ENCODE measurements around the gene PTGDS.

PTGDS gene

GRCh38 chr9:137021568-137021978 lies 44.3 kb downstream of the PTGDS start:
- Histone ChIP-seq H4K12ac (ENCODE audit: low read depth, low read length) (no peak overlapping the region), H3K79me1 (ENCODE audit: low read length) (no peaks in the 10 kb centered on the region), H3K4me3 (ENCODE audit: low read depth, low read length) (no peak overlapping the region), H3K36me3 (ENCODE audit: control insufficient read depth in 1 of 2, insufficient read depth in 2 of 2, low read length in 2 of 2) (no peaks in the 10 kb centered on the region), H4K8ac (ENCODE audit: low read depth, low read length) (no peak overlapping the region), H3K23ac (ENCODE audit: low read length) (no peak overlapping the region), H2BK12ac (ENCODE audit: low read length) (no peak overlapping the region), H3K27me3 (ENCODE audit: insufficient read depth, low read length) (no peaks in the 10 kb centered on the region), H4K91ac (ENCODE audit: low read depth, low read length) (no peak overlapping the region), H2BK120ac (ENCODE audit: insufficient read depth, low read length, poor library complexity) (no peak overlapping the region), H3K4me1 (ENCODE audit: control insufficient read depth in 1 of 2, insufficient read depth in 2 of 2, low read length in 2 of 2) (no peaks in the 10 kb centered on the region), H3K9ac (ENCODE audit: low read length) (no peak overlapping the region), H2AK5ac (ENCODE audit: low read length) (no peak overlapping the region), H3K27ac (ENCODE audit: low read depth, low read length) (no peak overlapping the region), H3K9me3 (ENCODE audit: insufficient read depth, low read depth, low read length) (peaks cover 10% of the 10 kb centered on the region), H3K4ac (ENCODE audit: low read depth, low read length) (no peak overlapping the region), H2BK5ac (ENCODE audit: low read depth, low read length, poor library complexity) (no peak overlapping the region), H3K4me2 (ENCODE audit: low read length) (no peak overlapping the region), H2AFZ (ENCODE audit: insufficient read depth, low read length, poor library complexity) (no peak overlapping the region), H3K79me2 (ENCODE audit: control insufficient read depth, insufficient read depth, low read length, poor library complexity) (no peaks in the 10 kb centered on the region), H3K18ac (ENCODE audit: low read length) (no peak overlapping the region), H3K14ac (ENCODE audit: low read length) (no peak overlapping the region)
- DNase-seq, result no peak
- no CpG with 5 or more reads among the region's 6 CpGs for WGBS (ENCODE audit: extremely low coverage, insufficient coverage, insufficient read length)

- no peak overlapping the region for H2AK5ac ChIP-seq (ENCODE audit: low read length)
Observed at GRCh38 chr9:137021979-137022661, 44.8 kb downstream of the PTGDS start.

GRCh38 chr9:137022662-137023008 lies 45.3 kb downstream of the PTGDS start:
- Histone ChIP-seq H3K27ac (ENCODE audit: low read depth, low read length) (no peak overlapping the region), H3K23ac (ENCODE audit: low read length) (no peak overlapping the region), H4K91ac (ENCODE audit: low read depth, low read length) (no peak overlapping the region), H2BK5ac (ENCODE audit: low read depth, low read length, poor library complexity) (no peak overlapping the region), H4K8ac (ENCODE audit: low read depth, low read length) (no peak overlapping the region), H3K79me1 (ENCODE audit: low read length) (no peaks in the 10 kb centered on the region), H2AK5ac (ENCODE audit: low read length) (no peak overlapping the region), H3K4me1 (ENCODE audit: control insufficient read depth in 1 of 2, insufficient read depth in 2 of 2, low read length in 2 of 2) (peaks cover 0 to 2% of the 10 kb centered on the region in 2 experiments), H3K4me2 (ENCODE audit: low read length) (no peak overlapping the region), H3K36me3 (ENCODE audit: control insufficient read depth in 1 of 2, insufficient read depth in 2 of 2, low read length in 2 of 2) (no peaks in the 10 kb centered on the region), H3K9me3 (ENCODE audit: insufficient read depth, low read depth, low read length) (peaks cover 7% of the 10 kb centered on the region), H3K27me3 (ENCODE audit: insufficient read depth, low read length) (peaks cover 8% of the 10 kb centered on the region), H3K4me3 (ENCODE audit: low read depth, low read length) (no peak overlapping the region), H3K79me2 (ENCODE audit: control insufficient read depth, insufficient read depth, low read length, poor library complexity) (no peaks in the 10 kb centered on the region), H2AFZ (ENCODE audit: insufficient read depth, low read length, poor library complexity) (no peak overlapping the region), H2BK120ac (ENCODE audit: insufficient read depth, low read length, poor library complexity) (no peak overlapping the region), H4K12ac (ENCODE audit: low read depth, low read length) (no peak overlapping the region), H2BK12ac (ENCODE audit: low read length) (no peak overlapping the region), H3K18ac (ENCODE audit: low read length) (no peak overlapping the region), H3K4ac (ENCODE audit: low read depth, low read length) (no peak overlapping the region), H3K14ac (ENCODE audit: low read length) (no peak overlapping the region), H3K9ac (ENCODE audit: low read length) (no peak overlapping the region)
- no peak for DNase-seq
- no CpG with 5 or more reads among the region's 23 CpGs for WGBS (ENCODE audit: extremely low coverage, insufficient coverage, insufficient read length)

More at GRCh38 chr9:137021979-137022661, 44.8 kb downstream of the PTGDS start:
- no peaks in the 10 kb centered on the region for H3K36me3 ChIP-seq (ENCODE audit: control insufficient read depth in 1 of 2, insufficient read depth in 2 of 2, low read length in 2 of 2)
- no peak overlapping the region for H2AFZ ChIP-seq (ENCODE audit: insufficient read depth, low read length, poor library complexity)
- no peak overlapping the region for H3K4me2 ChIP-seq (ENCODE audit: low read length)
- H4K8ac ChIP-seq (ENCODE audit: low read depth, low read length), result no peak overlapping the region
- H3K79me1 ChIP-seq (ENCODE audit: low read length), result no peaks in the 10 kb centered on the region
- no peak overlapping the region for H3K4ac ChIP-seq (ENCODE audit: low read depth, low read length)
- no peak overlapping the region for H3K18ac ChIP-seq (ENCODE audit: low read length)
- H3K9ac ChIP-seq (ENCODE audit: low read length), result no peak overlapping the region
- H2BK12ac ChIP-seq (ENCODE audit: low read length), result no peak overlapping the region
- no peak overlapping the region for H2BK120ac ChIP-seq (ENCODE audit: insufficient read depth, low read length, poor library complexity)
- no peak overlapping the region for H3K14ac ChIP-seq (ENCODE audit: low read length)
- no peak overlapping the region for H3K27ac ChIP-seq (ENCODE audit: low read depth, low read length)
- no peak overlapping the region for H4K91ac ChIP-seq (ENCODE audit: low read depth, low read length)
- H4K12ac ChIP-seq (ENCODE audit: low read depth, low read length), result no peak overlapping the region
- peak; percentile 83 to 86 for DNase-seq
- H3K79me2 ChIP-seq (ENCODE audit: control insufficient read depth, insufficient read depth, low read length, poor library complexity), result no peaks in the 10 kb centered on the region
- no peak overlapping the region for H3K23ac ChIP-seq (ENCODE audit: low read length)
- H3K9me3 ChIP-seq (ENCODE audit: insufficient read depth, low read depth, low read length), result peaks cover 6% of the 10 kb centered on the region
- no CpG with 5 or more reads among the region's 30 CpGs for WGBS (ENCODE audit: extremely low coverage, insufficient coverage, insufficient read length)
- no peak overlapping the region for H2BK5ac ChIP-seq (ENCODE audit: low read depth, low read length, poor library complexity)
- peak overlapping the region; percentile 2 for H3K4me3 ChIP-seq (ENCODE audit: low read depth, low read length)
- H3K4me1 ChIP-seq (ENCODE audit: control insufficient read depth in 1 of 2, insufficient read depth in 2 of 2, low read length in 2 of 2), result no peaks in the 10 kb centered on the region
- H3K27me3 ChIP-seq (ENCODE audit: insufficient read depth, low read length), result peaks cover 4% of the 10 kb centered on the region

GRCh38 chr9:137023157-137023556 lies 45.9 kb downstream of the PTGDS start:
- Histone ChIP-seq H3K14ac (ENCODE audit: low read length) (no peak overlapping the region), H2AK5ac (ENCODE audit: low read length) (no peak overlapping the region), H4K12ac (ENCODE audit: low read depth, low read length) (no peak overlapping the region), H3K4me3 (ENCODE audit: low read depth, low read length) (no peak overlapping the region), H2AFZ (ENCODE audit: insufficient read depth, low read length, poor library complexity) (no peak overlapping the region), H2BK120ac (ENCODE audit: insufficient read depth, low read length, poor library complexity) (no peak overlapping the region), H3K27me3 (ENCODE audit: insufficient read depth, low read length) (peaks cover 9% of the 10 kb centered on the region), H3K9me3 (ENCODE audit: insufficient read depth, low read depth, low read length) (peaks cover 7% of the 10 kb centered on the region), H3K4me2 (ENCODE audit: low read length) (no peak overlapping the region), H3K27ac (ENCODE audit: low read depth, low read length) (no peak overlapping the region), H3K18ac (ENCODE audit: low read length) (no peak overlapping the region), H2BK5ac (ENCODE audit: low read depth, low read length, poor library complexity) (no peak overlapping the region), H3K9ac (ENCODE audit: low read length) (no peak overlapping the region), H2BK12ac (ENCODE audit: low read length) (no peak overlapping the region), H4K8ac (ENCODE audit: low read depth, low read length) (no peak overlapping the region), H3K23ac (ENCODE audit: low read length) (no peak overlapping the region), H3K36me3 (ENCODE audit: control insufficient read depth in 1 of 2, insufficient read depth in 2 of 2, low read length in 2 of 2) (no peaks in the 10 kb centered on the region), H3K79me2 (ENCODE audit: control insufficient read depth, insufficient read depth, low read length, poor library complexity) (no peaks in the 10 kb centered on the region), H3K79me1 (ENCODE audit: low read length) (no peaks in the 10 kb centered on the region), H3K4me1 (ENCODE audit: control insufficient read depth in 1 of 2, insufficient read depth in 2 of 2, low read length in 2 of 2) (peaks cover 0 to 2% of the 10 kb centered on the region in 2 experiments), H4K91ac (ENCODE audit: low read depth, low read length) (no peak overlapping the region), H3K4ac (ENCODE audit: low read depth, low read length) (no peak overlapping the region)
- WGBS (ENCODE audit: extremely low coverage, insufficient coverage, insufficient read length), result no CpG with 5 or more reads among the region's 7 CpGs
- no peak for DNase-seq
